ENCODE measurements around the gene TYK2.
"Not testable (repeated sequence)": the region's sequence is repeated elsewhere in the genome, so short reads cannot be mapped to it uniquely, and the experiment has no call there.

- TF ChIP-seq, protein P1, sequence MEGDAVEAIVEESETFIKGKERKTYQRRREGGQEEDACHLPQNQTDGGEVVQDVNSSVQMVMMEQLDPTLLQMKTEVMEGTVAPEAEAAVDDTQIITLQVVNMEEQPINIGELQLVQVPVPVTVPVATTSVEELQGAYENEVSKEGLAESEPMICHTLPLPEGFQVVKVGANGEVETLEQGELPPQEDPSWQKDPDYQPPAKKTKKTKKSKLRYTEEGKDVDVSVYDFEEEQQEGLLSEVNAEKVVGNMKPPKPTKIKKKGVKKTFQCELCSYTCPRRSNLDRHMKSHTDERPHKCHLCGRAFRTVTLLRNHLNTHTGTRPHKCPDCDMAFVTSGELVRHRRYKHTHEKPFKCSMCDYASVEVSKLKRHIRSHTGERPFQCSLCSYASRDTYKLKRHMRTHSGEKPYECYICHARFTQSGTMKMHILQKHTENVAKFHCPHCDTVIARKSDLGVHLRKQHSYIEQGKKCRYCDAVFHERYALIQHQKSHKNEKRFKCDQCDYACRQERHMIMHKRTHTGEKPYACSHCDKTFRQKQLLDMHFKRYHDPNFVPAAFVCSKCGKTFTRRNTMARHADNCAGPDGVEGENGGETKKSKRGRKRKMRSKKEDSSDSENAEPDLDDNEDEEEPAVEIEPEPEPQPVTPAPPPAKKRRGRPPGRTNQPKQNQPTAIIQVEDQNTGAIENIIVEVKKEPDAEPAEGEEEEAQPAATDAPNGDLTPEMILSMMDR (IDR thresholded peaks at IDR 0.05) = not testable (repeated sequence)
- TF ChIP-seq POLR2A (IDR thresholded peaks at IDR 0.05) = not testable (repeated sequence)
These were observed 3.2 kb downstream of the TYK2 start for GRCh38 chr19:10377140-10377640.

All from ovary (tissue), 3 donors.